DMS 273 (cell line): ENCODE results near the gene NEBL.

Experiments
- DNase-seq: peaks from one replicate; lab custom pipeline; 2025; ENCODE audit not compliant: unreplicated experiment; lab: John Stamatoyannopoulos, UW

NEBL gene

GRCh38 chr10:20901110-20901509, 4.0 kb upstream of the NEBL start:
- no peak for DNase-seq

- DNase-seq, result no peak
These were observed 1.9 kb upstream of the NEBL start for GRCh38 chr10:20898866-20899535.

GRCh38 chr10:20893297-20893696, 3.8 kb downstream of the NEBL start:
- no peak for DNase-seq

- DNase-seq, result no peak
These were observed 4.3 kb downstream of the NEBL start for GRCh38 chr10:20892796-20893195.

GRCh38 chr10:20892011-20892585, 5.0 kb downstream of the NEBL start:
- no peak for DNase-seq

GRCh38 chr10:20891338-20891714, 5.8 kb downstream of the NEBL start:
- DNase-seq, result no peak

- DNase-seq, result no peak
These were observed 6.4 kb downstream of the NEBL start for GRCh38 chr10:20890491-20891337.

GRCh38 chr10:20890009-20890408, 7.1 kb downstream of the NEBL start:
- peak; percentile 2 for DNase-seq

GRCh38 chr10:20888620-20889330, 8.3 kb downstream of the NEBL start:
- no peak for DNase-seq

- DNase-seq, result no peak
These were observed 9.2 kb downstream of the NEBL start for GRCh38 chr10:20887706-20888555.

GRCh38 chr10:20885678-20886077, 11.4 kb downstream of the NEBL start:
- no peak for DNase-seq

GRCh38 chr10:20883552-20883951, 13.6 kb downstream of the NEBL start:
- no peak for DNase-seq

GRCh38 chr10:20882091-20882490, 15.0 kb downstream of the NEBL start:
- no peak for DNase-seq

GRCh38 chr10:20879136-20879535, 18.0 kb downstream of the NEBL start:
- no peak for DNase-seq

- DNase-seq, result no peak
These were observed 18.8 kb downstream of the NEBL start for GRCh38 chr10:20877986-20878983.

- no peak for DNase-seq
These were observed 19.6 kb downstream of the NEBL start for GRCh38 chr10:20877554-20877953.

GRCh38 chr10:20874261-20874660, 22.9 kb downstream of the NEBL start:
- DNase-seq, result no peak

- DNase-seq, result no peak
These were observed 25.1 kb downstream of the NEBL start for GRCh38 chr10:20871970-20872369.

- no peak for DNase-seq
These were observed 26.3 kb downstream of the NEBL start for GRCh38 chr10:20870834-20871233.
